Measurements from ENCODE around the gene EPS8.

EPS8 gene

GRCh38 chr12:15811214-15812127 is 22.3 kb upstream of the EPS8 start:
- TF ChIP-seq ZFX (IDR thresholded peaks at IDR 0.05; ENCODE audit: borderline replicate concordance) (no peak), CTCF (IDR thresholded peaks at IDR 0.05) (no peak)
- H3K27ac ChIP-seq, result no peak overlapping the region

GRCh38 chr12:15808652-15809051 is 19.5 kb upstream of the EPS8 start:
- H3K27ac ChIP-seq, result no peak overlapping the region
- TF ChIP-seq ZFX (IDR thresholded peaks at IDR 0.05; ENCODE audit: borderline replicate concordance) (no peak), CTCF (IDR thresholded peaks at IDR 0.05) (no peak)

- H3K27ac ChIP-seq, result no peak overlapping the region
- no peak for TF ChIP-seq ZFX (IDR thresholded peaks at IDR 0.05; ENCODE audit: borderline replicate concordance)
- no peak for TF ChIP-seq CTCF (IDR thresholded peaks at IDR 0.05)
Observed at GRCh38 chr12:15808250-15808649, 19.1 kb upstream of the EPS8 start.

GRCh38 chr12:15806826-15807225 is 17.6 kb upstream of the EPS8 start:
- H3K27ac ChIP-seq, result no peak overlapping the region
- TF ChIP-seq ZFX (IDR thresholded peaks at IDR 0.05; ENCODE audit: borderline replicate concordance), result no peak
- no peak for TF ChIP-seq CTCF (IDR thresholded peaks at IDR 0.05)

- TF ChIP-seq ZFX (IDR thresholded peaks at IDR 0.05; ENCODE audit: borderline replicate concordance) (no peak), CTCF (IDR thresholded peaks at IDR 0.05) (no peak)
- H3K27ac ChIP-seq, result no peak overlapping the region
Observed at GRCh38 chr12:15801770-15802744, 12.9 kb upstream of the EPS8 start.

- H3K27ac ChIP-seq, result no peak overlapping the region
- TF ChIP-seq ZFX (IDR thresholded peaks at IDR 0.05; ENCODE audit: borderline replicate concordance) (no peak), CTCF (IDR thresholded peaks at IDR 0.05) (no peak)
Observed at GRCh38 chr12:15800278-15800677, 11.1 kb upstream of the EPS8 start.

Data from 22Rv1 (cell line).